AML-193 (cell line): ENCODE data around the gene PRPF19.

Experiments used
- DNase-seq, 2 experiments: peaks; one replicate each; lab custom pipeline; 2025; lab: John Stamatoyannopoulos, UW

Gene PRPF19

GRCh38 chr11:60841797-60842667 is 64.4 kb downstream of the PRPF19 start, which contains the start of gene CCDC86:
Gene CCDC86, plus strand, starts transcription at chr11:60842113. Its CDS starts 12 bp downstream, at chr11:60842125.
- peak; percentile 75 to 82 for DNase-seq
